Panc1 (cell line): ENCODE data around the gene USP48.
A peak's percentile ranks its signal among the peaks of the same experiment; 100 is the strongest.

Experiments used
- POLR2AphosphoS5 ChIP-seq: IDR thresholded peaks from 2 replicates; pipeline ENCODE4 v1.6.1; 2012; ENCODE audit warnings: mild to moderate bottlenecking, low read depth, low read length, moderate library complexity
- TCF7L2 ChIP-seq: IDR thresholded peaks from 2 replicates; pipeline ENCODE4 v1.6.1; 2011; ENCODE audit warnings: mild to moderate bottlenecking, low read depth, low read length, inconsistent platforms
- TF ChIP-seq, protein P1 (sequence below): fragments of 450-650 bp; IDR thresholded peaks from 2 replicates; pipeline ENCODE4 v1.5.1; 2017; ENCODE audit warnings: mild to moderate bottlenecking
- TF ChIP-seq, protein P2 (sequence below), 2 experiments: IDR thresholded peaks; 2 replicates each; pipeline ENCODE4 v1.6.1; 2011 to 2012; ENCODE audit warnings: low read depth in 2 of 2, control low read depth in 1 of 2, low read length in 1 of 2, mild to moderate bottlenecking in 1 of 2, moderate library complexity in 1 of 2; ENCODE audit not compliant: insufficient read depth in 1 of 2

DNA sequence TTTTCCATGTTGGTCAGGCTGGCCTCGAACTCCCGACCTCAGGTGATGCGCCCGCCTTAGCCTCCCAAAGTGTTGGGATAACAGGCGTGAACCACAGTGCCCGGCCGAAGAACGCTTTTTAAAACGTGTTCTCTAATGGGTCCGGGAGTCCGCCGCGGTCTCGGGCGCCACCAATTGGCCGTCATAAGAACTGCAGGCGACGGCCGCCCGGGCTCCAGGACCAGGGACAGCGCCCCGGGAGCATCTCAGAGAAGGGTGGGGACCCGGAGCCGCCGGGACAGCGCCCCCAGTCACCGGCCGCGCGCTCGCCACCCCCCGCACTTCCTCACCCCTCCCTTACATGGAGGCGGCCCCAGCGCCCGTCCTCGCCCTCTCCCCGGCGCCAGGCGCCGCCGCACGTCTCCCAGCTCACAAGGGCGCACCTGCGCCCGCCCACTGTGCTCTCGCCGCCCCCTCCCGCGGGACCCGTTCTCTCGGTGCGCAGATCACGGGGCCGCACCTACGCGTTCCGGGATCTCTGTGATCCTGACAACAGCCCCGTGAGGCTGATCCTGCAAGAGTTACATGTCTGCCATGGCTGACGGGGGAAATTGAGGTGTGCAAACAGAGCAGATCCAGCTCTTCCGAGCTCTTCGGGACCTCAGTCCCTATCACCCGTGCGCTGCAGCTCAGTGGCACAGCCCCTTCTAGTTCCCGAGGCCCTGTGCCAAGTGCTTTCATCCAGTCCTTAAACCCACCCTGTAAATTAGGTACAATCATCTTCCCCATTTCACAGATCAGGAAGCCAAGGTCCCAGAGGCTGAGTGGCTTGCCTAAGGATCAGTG lies 123.6 kb downstream of the USP48 start:
- TF ChIP-seq, protein P1, sequence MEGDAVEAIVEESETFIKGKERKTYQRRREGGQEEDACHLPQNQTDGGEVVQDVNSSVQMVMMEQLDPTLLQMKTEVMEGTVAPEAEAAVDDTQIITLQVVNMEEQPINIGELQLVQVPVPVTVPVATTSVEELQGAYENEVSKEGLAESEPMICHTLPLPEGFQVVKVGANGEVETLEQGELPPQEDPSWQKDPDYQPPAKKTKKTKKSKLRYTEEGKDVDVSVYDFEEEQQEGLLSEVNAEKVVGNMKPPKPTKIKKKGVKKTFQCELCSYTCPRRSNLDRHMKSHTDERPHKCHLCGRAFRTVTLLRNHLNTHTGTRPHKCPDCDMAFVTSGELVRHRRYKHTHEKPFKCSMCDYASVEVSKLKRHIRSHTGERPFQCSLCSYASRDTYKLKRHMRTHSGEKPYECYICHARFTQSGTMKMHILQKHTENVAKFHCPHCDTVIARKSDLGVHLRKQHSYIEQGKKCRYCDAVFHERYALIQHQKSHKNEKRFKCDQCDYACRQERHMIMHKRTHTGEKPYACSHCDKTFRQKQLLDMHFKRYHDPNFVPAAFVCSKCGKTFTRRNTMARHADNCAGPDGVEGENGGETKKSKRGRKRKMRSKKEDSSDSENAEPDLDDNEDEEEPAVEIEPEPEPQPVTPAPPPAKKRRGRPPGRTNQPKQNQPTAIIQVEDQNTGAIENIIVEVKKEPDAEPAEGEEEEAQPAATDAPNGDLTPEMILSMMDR = peak; percentile 99
- TF ChIP-seq, protein P2, sequence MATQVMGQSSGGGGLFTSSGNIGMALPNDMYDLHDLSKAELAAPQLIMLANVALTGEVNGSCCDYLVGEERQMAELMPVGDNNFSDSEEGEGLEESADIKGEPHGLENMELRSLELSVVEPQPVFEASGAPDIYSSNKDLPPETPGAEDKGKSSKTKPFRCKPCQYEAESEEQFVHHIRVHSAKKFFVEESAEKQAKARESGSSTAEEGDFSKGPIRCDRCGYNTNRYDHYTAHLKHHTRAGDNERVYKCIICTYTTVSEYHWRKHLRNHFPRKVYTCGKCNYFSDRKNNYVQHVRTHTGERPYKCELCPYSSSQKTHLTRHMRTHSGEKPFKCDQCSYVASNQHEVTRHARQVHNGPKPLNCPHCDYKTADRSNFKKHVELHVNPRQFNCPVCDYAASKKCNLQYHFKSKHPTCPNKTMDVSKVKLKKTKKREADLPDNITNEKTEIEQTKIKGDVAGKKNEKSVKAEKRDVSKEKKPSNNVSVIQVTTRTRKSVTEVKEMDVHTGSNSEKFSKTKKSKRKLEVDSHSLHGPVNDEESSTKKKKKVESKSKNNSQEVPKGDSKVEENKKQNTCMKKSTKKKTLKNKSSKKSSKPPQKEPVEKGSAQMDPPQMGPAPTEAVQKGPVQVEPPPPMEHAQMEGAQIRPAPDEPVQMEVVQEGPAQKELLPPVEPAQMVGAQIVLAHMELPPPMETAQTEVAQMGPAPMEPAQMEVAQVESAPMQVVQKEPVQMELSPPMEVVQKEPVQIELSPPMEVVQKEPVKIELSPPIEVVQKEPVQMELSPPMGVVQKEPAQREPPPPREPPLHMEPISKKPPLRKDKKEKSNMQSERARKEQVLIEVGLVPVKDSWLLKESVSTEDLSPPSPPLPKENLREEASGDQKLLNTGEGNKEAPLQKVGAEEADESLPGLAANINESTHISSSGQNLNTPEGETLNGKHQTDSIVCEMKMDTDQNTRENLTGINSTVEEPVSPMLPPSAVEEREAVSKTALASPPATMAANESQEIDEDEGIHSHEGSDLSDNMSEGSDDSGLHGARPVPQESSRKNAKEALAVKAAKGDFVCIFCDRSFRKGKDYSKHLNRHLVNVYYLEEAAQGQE (IDR thresholded peaks at IDR 0.05; ENCODE audit: insufficient read depth in 1 of 2, low read depth in 2 of 2, low read length in 1 of 2) = peak; percentile 98 to 100
- no peak for TF ChIP-seq POLR2AphosphoS5
- TF ChIP-seq TCF7L2 = no peak
